Loucy (cell line): ENCODE measurements around the gene PRKCZ.

ENCODE experiments used
- H2AFZ ChIP-seq: fragments of 200-600 bp; sonication (generic); 2 replicates; pipeline ENCODE4 v1.6.0; 2016; ENCODE audit warnings: antibody characterized with exemption, mild to moderate bottlenecking, low read length, moderate library complexity
- H3F3A ChIP-seq: fragments of 200-600 bp; 2 replicates; pipeline ENCODE4 v1.6.0; 2016; ENCODE audit warnings: antibody characterized with exemption, low read depth, mild to moderate bottlenecking
- H3K27me3 ChIP-seq: fragments of 200-600 bp; sonication (generic); 2 replicates; pipeline ENCODE4 v1.6.1; 2014; ENCODE audit warnings: low read length, mild to moderate bottlenecking; ENCODE audit not compliant: insufficient read depth, poor library complexity, severe bottlenecking
- H3K36me3 ChIP-seq: fragments of 200-600 bp; sonication (generic); 2 replicates; pipeline ENCODE4 v1.6.1; 2016; ENCODE audit warnings: low read length; ENCODE audit not compliant: insufficient read depth
- H3K4me1 ChIP-seq: fragments of 200-600 bp; sonication (generic); 2 replicates; pipeline ENCODE4 v1.5.1; 2014; ENCODE audit warnings: low read length, mild to moderate bottlenecking; ENCODE audit not compliant: insufficient read depth, poor library complexity, severe bottlenecking
- H3K4me2 ChIP-seq: fragments of 200-600 bp; sonication (generic); 2 replicates; pipeline ENCODE4 v1.6.0; 2014; ENCODE audit warnings: antibody characterized with exemption, low read length, low read depth, mild to moderate bottlenecking; ENCODE audit not compliant: poor library complexity, severe bottlenecking
- H3K4me3 ChIP-seq: fragments of 200-600 bp; sonication (generic); 2 replicates; pipeline ENCODE4 v1.5.1; 2014; ENCODE audit warnings: low read length, mild to moderate bottlenecking, mixed read lengths; ENCODE audit not compliant: poor library complexity, severe bottlenecking
- H3K79me2 ChIP-seq: fragments of 200-600 bp; sonication (generic); 2 replicates; pipeline ENCODE4 v1.6.1; 2014; ENCODE audit warnings: low read length; ENCODE audit not compliant: insufficient read depth
- H3K9ac ChIP-seq: fragments of 200-600 bp; sonication (generic); 2 replicates; pipeline ENCODE4 v1.6.0; 2014; ENCODE audit warnings: mild to moderate bottlenecking, low read depth, low read length, moderate library complexity; ENCODE audit not compliant: poor library complexity, severe bottlenecking
- H3K9me2 ChIP-seq: fragments of 200-600 bp; sonication (generic); replicated peaks from 2 replicates; pipeline ENCODE4 v1.6.1; 2016; ENCODE audit warnings: low read depth, low read length, mixed read lengths
- H3K9me3 ChIP-seq: fragments of 200-600 bp; sonication (generic); 2 replicates; pipeline ENCODE4 v1.6.1; 2014; ENCODE audit warnings: mild to moderate bottlenecking, antibody characterized with exemption, low read length, low read depth; ENCODE audit not compliant: insufficient read depth
- H4K20me1 ChIP-seq: fragments of 200-600 bp; sonication (generic); 2 replicates; pipeline ENCODE4 v1.6.0; 2014; ENCODE audit warnings: antibody characterized with exemption, low read length, mild to moderate bottlenecking; ENCODE audit not compliant: insufficient read depth, poor library complexity, severe bottlenecking
- EZH2phosphoT487 ChIP-seq: fragments of 200-600 bp; IDR thresholded peaks from 2 replicates; pipeline ENCODE4 v1.6.1; 2018; ENCODE audit warnings: antibody characterized with exemption, mild to moderate bottlenecking, moderate library complexity, borderline replicate concordance
- TF ChIP-seq, protein P1 (sequence below): fragments of 200-600 bp; sonication (generic); conservative IDR thresholded peaks from 2 replicates; pipeline ENCODE4 v1.5.1; 2014; ENCODE audit warnings: mild to moderate bottlenecking, antibody characterized with exemption, low read length

The PRKCZ gene

DNA sequence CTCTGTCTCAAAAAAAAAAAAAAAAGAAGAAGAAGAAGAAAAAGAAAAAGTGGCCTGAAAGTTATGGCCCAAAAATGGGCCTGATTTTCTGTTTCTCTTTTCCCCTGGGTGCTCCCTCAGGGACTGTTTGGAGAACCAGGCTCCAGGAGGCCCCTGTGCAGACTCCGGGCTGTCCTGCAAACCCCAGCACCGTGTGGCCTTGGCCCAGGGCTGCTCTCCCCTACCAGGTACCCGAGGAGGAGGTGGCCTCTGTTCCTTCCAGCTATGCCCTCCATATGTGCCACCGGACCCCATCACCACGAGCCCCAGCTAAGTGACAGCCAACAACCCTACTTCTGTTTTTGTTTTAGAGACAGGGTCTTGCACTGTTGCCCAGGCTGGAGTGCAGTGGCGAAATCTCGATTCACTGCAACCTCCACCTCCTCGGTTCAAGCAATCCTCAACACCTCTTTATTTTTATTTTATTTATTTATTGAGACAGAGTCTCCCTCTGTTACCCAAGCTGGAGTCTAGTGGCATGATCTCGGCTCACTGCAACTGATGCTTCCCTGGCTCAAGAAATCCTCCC is 151.9 kb downstream of the PRKCZ start:
- H3K4me2 ChIP-seq: no peak overlapping the region

DNA sequence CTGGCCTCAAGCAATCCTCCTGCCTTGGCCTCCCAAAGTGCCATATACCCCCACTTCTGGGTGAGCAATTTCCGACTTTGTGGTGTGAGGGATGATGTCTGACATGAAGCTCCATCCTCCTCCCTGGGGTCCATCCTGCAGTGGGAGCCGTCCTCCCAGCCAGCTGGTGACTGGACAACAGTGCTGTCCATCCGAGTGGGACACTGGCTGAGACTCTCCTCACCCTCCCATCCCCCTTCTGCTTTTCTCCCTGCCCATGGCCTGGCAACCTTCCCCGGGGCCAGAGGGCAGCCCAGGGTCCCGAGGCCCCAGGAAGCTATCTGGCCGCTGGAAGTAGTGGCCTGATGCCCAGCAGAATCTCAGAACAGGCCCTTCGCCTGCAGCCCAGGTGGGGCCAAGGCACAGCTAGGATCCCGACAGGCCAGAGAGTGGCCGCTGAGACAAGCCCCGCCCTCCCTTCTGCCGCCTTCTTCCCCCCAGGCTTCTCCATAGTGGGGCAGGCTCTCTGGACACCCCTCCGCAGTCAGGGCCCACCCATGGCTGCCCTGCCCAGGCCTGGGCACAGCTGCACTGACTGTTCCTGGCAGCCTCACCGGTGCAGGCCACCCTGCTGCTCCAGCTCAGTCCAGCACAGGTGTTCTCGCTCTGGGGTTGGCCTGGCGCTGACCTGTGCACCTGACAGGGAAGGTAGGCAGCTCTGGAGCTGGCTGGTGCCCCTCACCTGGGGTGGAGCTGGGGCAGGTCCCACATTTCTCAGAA is 152.8 kb downstream of the PRKCZ start:
- no peak for TF ChIP-seq EZH2phosphoT487
- TF ChIP-seq, protein P1, sequence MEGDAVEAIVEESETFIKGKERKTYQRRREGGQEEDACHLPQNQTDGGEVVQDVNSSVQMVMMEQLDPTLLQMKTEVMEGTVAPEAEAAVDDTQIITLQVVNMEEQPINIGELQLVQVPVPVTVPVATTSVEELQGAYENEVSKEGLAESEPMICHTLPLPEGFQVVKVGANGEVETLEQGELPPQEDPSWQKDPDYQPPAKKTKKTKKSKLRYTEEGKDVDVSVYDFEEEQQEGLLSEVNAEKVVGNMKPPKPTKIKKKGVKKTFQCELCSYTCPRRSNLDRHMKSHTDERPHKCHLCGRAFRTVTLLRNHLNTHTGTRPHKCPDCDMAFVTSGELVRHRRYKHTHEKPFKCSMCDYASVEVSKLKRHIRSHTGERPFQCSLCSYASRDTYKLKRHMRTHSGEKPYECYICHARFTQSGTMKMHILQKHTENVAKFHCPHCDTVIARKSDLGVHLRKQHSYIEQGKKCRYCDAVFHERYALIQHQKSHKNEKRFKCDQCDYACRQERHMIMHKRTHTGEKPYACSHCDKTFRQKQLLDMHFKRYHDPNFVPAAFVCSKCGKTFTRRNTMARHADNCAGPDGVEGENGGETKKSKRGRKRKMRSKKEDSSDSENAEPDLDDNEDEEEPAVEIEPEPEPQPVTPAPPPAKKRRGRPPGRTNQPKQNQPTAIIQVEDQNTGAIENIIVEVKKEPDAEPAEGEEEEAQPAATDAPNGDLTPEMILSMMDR: no peak
- H3K4me1 ChIP-seq: peaks cover 9% of the 10 kb centered on the region

More for the DNA sequence above, 151.9 kb downstream of the PRKCZ start:
- H3K36me3 ChIP-seq: no peaks in the 10 kb centered on the region
- no peaks in the 10 kb centered on the region for H4K20me1 ChIP-seq
- no peaks in the 10 kb centered on the region for H3K27me3 ChIP-seq
- no peaks in the 10 kb centered on the region for H3K79me2 ChIP-seq
- no peak for TF ChIP-seq EZH2phosphoT487
- TF ChIP-seq, protein P1: no peak
- H3K9me2 ChIP-seq: no peaks in the 10 kb centered on the region
- H3F3A ChIP-seq: no peaks in the 10 kb centered on the region
- no peak overlapping the region for H3K4me3 ChIP-seq
- no peaks in the 10 kb centered on the region for H3K9me3 ChIP-seq
- peaks cover 9% of the 10 kb centered on the region for H3K4me1 ChIP-seq
- H3K9ac ChIP-seq: no peak overlapping the region
- H2AFZ ChIP-seq: no peak overlapping the region

DNA sequence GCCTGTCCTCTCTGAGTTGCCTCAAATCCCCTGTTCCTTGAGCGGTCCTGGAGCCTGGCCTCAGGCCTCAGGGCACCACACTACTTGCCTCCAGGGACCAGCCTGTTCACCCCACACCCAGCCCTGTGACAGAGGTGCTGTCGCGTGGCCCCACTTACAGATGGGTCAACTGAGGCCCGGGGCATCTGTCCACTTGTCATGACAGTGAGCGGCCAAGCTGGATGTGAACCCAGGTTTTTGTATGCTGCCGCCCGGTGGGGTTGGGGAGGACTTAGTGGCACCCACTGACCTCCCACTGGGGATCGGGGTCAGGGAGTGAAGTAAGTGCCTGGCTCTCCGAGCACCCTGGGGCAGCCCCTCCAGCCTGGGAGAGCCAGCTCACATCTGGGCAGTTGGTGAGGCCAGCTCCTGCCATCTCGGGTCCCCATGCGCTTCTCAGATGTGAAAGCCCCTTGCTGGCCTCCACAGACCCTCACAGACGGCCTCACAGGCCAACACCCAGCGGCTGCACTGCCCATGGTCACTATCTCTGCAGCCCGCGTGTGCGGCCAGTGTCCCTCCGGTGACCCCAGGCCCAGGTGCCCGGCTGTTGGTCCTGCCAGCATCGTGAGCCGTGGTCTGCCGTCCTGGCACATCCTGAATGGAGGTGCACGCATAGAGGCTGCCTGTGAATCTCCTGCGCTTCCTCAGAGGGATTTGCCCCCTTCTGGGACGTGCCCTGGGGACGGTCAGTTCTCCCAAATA is 153.6 kb downstream of the PRKCZ start:
- H3K79me2 ChIP-seq: no peaks in the 10 kb centered on the region
- H3F3A ChIP-seq: no peaks in the 10 kb centered on the region
- no peaks in the 10 kb centered on the region for H3K9me3 ChIP-seq
- H3K9me2 ChIP-seq: no peaks in the 10 kb centered on the region
- TF ChIP-seq, protein P1: no peak
- no peak for TF ChIP-seq EZH2phosphoT487
- no peak overlapping the region for H3K9ac ChIP-seq
- H3K27me3 ChIP-seq: no peaks in the 10 kb centered on the region
- H3K36me3 ChIP-seq: no peaks in the 10 kb centered on the region
- H3K4me3 ChIP-seq: peak overlapping the region; percentile 51
- H3K4me2 ChIP-seq: peak overlapping the region; percentile 74
- no peaks in the 10 kb centered on the region for H4K20me1 ChIP-seq
- H2AFZ ChIP-seq: no peak overlapping the region
- peaks cover 9% of the 10 kb centered on the region for H3K4me1 ChIP-seq

More for the DNA sequence above, 152.8 kb downstream of the PRKCZ start:
- H2AFZ ChIP-seq: no peak overlapping the region
- no peaks in the 10 kb centered on the region for H3K27me3 ChIP-seq
- no peak overlapping the region for H3K9ac ChIP-seq
- H3K9me3 ChIP-seq: no peaks in the 10 kb centered on the region
- H3K9me2 ChIP-seq: no peaks in the 10 kb centered on the region
- no peak overlapping the region for H3K4me2 ChIP-seq
- H3K4me3 ChIP-seq: no peak overlapping the region
- H3K36me3 ChIP-seq: no peaks in the 10 kb centered on the region
- no peaks in the 10 kb centered on the region for H3F3A ChIP-seq
- H3K79me2 ChIP-seq: no peaks in the 10 kb centered on the region
- no peaks in the 10 kb centered on the region for H4K20me1 ChIP-seq
